NB4 (cell line): ENCODE data around the gene CDK9.
A peak's percentile ranks its signal among the peaks of the same experiment; 100 is the strongest.
"Not testable (repeated sequence)": the region's sequence is repeated elsewhere in the genome, so short reads cannot be mapped to it uniquely, and the experiment has no call there.

ENCODE experiments used
- DNase-seq: peaks from one replicate; pipeline ENCODE4 v3.0.0; 2010; ENCODE audit warnings: low read depth
- H3K4me3 ChIP-seq: one replicate; pipeline ENCODE4 v1.5.1; 2011; ENCODE audit warnings: mild to moderate bottlenecking, low read depth, low read length, moderate library complexity
- MYC ChIP-seq: IDR thresholded peaks from 2 replicates; pipeline ENCODE4 v1.6.1; 2011; ENCODE audit warnings: low read depth, low read length
- POLR2A ChIP-seq: IDR thresholded peaks from 2 replicates; pipeline ENCODE4 v1.6.1; 2011; ENCODE audit warnings: mild to moderate bottlenecking; ENCODE audit not compliant: insufficient read length; ENCODE audit errors: extremely low read depth
- TF ChIP-seq, protein P1 (sequence below): IDR thresholded peaks from 2 replicates; pipeline ENCODE4 v1.6.1; 2011; ENCODE audit warnings: low read depth, low read length
- TF ChIP-seq, protein P2 (sequence below): IDR thresholded peaks from one replicate; pipeline ENCODE4 v1.5.1; 2012; ENCODE audit warnings: low read depth, low read length

CDK9 gene

GRCh38 chr9:127776924-127777289 lies 8.9 kb upstream of the CDK9 start:
- H3K4me3 ChIP-seq, result peak overlapping the region; percentile 65
- DNase-seq, result no peak
- peak; percentile 11; the same call in 1 of the 2 replicates for TF ChIP-seq MYC
- no peak for TF ChIP-seq POLR2A

DNA sequence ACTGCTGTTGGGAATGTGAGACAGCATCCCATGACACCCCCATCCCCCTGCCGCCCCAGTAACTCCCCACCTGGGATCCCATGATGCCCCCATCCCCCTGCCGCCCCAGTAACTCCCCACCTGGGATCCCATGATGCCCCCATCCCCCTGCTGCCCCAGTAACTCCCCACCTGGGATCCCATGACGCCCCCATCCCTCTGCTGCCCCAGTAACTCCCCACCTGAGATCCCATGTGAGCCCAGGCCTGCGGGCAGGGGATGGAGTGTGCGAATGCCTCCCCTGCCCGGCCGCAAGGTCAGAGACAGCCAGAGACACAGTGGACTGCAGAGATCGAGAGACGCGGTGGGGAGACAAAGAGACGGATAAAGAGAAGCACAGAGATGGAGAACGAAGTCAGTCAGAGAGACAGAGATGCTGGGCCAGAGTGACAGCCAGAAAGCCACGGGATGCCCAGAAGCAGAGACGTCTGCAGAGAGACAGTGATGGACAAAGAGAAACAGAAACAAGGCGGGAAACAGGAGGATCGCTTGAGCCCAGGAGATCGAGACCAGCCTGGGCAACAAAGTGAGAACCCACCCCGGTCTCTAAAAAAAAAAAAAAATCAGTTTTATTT lies 8.4 kb upstream of the CDK9 start:
- no peak for TF ChIP-seq POLR2A
- TF ChIP-seq, protein P1, sequence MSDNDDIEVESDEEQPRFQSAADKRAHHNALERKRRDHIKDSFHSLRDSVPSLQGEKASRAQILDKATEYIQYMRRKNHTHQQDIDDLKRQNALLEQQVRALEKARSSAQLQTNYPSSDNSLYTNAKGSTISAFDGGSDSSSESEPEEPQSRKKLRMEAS, result no peak
- TF ChIP-seq, protein P2, sequence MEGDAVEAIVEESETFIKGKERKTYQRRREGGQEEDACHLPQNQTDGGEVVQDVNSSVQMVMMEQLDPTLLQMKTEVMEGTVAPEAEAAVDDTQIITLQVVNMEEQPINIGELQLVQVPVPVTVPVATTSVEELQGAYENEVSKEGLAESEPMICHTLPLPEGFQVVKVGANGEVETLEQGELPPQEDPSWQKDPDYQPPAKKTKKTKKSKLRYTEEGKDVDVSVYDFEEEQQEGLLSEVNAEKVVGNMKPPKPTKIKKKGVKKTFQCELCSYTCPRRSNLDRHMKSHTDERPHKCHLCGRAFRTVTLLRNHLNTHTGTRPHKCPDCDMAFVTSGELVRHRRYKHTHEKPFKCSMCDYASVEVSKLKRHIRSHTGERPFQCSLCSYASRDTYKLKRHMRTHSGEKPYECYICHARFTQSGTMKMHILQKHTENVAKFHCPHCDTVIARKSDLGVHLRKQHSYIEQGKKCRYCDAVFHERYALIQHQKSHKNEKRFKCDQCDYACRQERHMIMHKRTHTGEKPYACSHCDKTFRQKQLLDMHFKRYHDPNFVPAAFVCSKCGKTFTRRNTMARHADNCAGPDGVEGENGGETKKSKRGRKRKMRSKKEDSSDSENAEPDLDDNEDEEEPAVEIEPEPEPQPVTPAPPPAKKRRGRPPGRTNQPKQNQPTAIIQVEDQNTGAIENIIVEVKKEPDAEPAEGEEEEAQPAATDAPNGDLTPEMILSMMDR, result no peak
- no peak for TF ChIP-seq MYC
- no peak for DNase-seq
- H3K4me3 ChIP-seq, result peak overlapping the region; percentile 65

DNA sequence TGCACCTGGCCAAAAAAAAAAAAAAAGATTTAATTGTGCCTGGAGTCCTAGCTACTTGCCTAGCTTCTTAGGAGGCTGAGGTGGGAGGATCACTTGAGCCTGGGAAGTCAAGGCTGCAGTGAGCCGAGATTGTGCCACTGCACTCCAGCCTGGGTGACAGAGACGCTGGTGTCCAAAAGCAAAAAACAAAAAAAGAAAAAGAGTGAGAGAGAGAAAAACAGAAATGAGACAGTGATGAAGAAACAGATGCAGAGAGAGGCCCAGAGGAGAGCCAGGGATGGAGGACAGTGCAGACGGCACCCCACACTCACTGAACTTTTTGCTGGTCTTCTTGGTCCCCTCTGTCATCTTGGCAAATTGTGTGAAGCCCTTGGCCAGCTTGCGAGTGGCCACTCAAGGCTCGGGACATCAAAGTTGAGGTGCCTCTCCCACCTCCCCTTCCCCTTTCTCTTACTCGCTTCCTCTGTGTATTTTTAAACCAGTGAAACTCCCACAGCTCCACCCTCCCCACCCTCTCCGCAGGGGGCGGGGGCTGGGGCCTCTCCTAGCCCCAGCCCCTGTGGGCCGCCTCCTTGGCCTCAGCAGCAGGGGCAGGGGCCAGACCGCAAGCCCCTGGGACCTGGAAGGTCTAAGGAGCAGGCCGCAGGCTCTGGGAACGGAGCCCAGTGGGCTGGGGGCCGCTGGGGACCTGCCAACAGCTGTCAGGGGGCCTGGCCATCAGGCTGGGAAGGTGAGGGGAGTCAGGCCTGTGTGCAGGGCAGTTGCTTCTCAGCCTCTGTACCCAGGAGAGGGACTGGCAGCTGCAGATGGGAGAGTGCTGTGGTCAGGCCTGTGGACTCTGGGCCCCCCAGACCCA lies 7.3 kb upstream of the CDK9 start, which contains the start of gene SH2D3C:
TSS of gene SH2D3C (minus strand) at position 387 of the 856 bp plus-strand sequence. CDS start at position 348, 39 bp downstream.
- peak; percentile 88 for DNase-seq
- H3K4me3 ChIP-seq, result peak within 1 kb of the TSS; percentile 57

GRCh38 chr9:127779136-127779981 lies 6.5 kb upstream of the CDK9 start:
- peak; percentile 67 for DNase-seq
- peak overlapping the region; percentile 25 for H3K4me3 ChIP-seq
- TF ChIP-seq, protein P1, result 0 out of 2 replicates have a peak, but pooled peaks have one; percentile 10
- TF ChIP-seq, protein P2, result no peak

More for the DNA sequence above, 7.3 kb upstream of the CDK9 start, which contains the start of gene SH2D3C:
- TF ChIP-seq MYC (no peak), POLR2A (peak; percentile 21)
- TF ChIP-seq, protein P2, result no peak
- TF ChIP-seq, protein P1, result no peak

DNA sequence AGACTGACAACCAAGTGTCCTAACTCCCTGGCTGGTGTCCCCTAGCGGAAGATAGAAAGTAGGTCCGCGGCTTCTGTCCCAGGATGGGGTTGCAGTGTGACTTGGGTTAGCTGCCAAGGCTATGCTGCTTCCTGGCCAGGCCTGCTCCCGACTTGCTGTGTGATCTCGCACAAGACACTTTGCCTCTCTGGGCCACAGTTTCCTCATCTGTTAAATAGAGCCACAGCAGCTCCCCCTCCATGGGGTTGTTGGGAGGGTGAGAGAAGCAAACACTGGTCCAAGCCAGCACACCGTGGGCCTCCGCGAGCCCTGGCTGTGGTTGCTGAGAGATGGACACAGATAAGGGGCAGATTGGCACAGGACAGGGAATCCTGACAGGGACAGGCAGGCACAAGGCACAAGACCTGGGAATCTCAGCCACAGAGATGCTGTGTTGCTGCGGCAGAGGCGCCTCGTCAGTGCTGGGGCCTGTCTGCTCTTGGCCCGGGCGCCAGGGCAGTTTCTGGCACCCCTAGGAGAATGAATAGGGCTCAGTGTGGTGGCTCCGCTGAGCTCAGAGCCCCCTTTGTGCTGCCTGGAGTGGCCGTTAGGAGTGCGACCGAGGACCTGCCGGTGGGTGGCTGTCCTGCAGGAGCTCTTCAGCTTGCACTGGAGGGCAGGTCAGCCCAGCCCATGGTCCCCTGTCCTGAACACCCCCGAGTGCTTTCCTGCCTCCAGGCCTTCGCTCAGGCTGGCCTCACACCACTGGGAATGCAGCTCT lies 5.5 kb upstream of the CDK9 start:
- TF ChIP-seq, protein P1, result no peak
- TF ChIP-seq MYC (no peak), POLR2A (no peak)
- TF ChIP-seq, protein P2, result no peak
- H3K4me3 ChIP-seq, result no peak overlapping the region
- DNase-seq, result peak; percentile 32

GRCh38 chr9:127780909-127781308 lies 4.9 kb upstream of the CDK9 start:
- H3K4me3 ChIP-seq, result not testable (repeated sequence)
- DNase-seq, result peak; percentile 75
